Measurements from ENCODE around the gene SERPINI1. TPM values are rescaled to one million over a fixed set of nuclear protein-coding genes. Genes with fewer than 3 reads are reported as not detected.

SERPINI1 gene
- total and polyA plus RNA-seq, 11 donors, result 5.6 to 18.5 (median 10.7) TPM

- ATAC-seq (peak; percentile 54 to 77 (median 76)), DNase-seq (peak in 2 of 5 donors; percentile 42 to 49)
- H3K4me1 ChIP-seq, result peaks cover 3 to 68% (median 49%) of the 10 kb centered on the region in 12 donors
- no peaks in the 10 kb centered on the region for H3K27me3 ChIP-seq
- no peaks in the 10 kb centered on the region for H3K36me3 ChIP-seq
- intact Hi-C loops (cut with DNase I), result loop anchor here in 4 of 10 donors (5.0 to 10.0 kb wide), 3 partner anchors 138 to 470 kb away; partner anchors contain the start of genes SERPINI1 (in 3 of the 4) and PDCD10 (in 2 of the 4)
- TF ChIP-seq, protein P1, sequence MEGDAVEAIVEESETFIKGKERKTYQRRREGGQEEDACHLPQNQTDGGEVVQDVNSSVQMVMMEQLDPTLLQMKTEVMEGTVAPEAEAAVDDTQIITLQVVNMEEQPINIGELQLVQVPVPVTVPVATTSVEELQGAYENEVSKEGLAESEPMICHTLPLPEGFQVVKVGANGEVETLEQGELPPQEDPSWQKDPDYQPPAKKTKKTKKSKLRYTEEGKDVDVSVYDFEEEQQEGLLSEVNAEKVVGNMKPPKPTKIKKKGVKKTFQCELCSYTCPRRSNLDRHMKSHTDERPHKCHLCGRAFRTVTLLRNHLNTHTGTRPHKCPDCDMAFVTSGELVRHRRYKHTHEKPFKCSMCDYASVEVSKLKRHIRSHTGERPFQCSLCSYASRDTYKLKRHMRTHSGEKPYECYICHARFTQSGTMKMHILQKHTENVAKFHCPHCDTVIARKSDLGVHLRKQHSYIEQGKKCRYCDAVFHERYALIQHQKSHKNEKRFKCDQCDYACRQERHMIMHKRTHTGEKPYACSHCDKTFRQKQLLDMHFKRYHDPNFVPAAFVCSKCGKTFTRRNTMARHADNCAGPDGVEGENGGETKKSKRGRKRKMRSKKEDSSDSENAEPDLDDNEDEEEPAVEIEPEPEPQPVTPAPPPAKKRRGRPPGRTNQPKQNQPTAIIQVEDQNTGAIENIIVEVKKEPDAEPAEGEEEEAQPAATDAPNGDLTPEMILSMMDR (IDR thresholded peaks at IDR 0.05), result no peak
- TF ChIP-seq POLR2A (IDR thresholded peaks at IDR 0.05), result no peak
- H3K27ac ChIP-seq, result peak overlapping the region in 11 of 12 donors; percentile 41 to 87 (median 72)
- no peaks in the 10 kb centered on the region for H3K9me3 ChIP-seq
- no peak overlapping the region for H3K4me3 ChIP-seq
These were observed 139.3 kb downstream of the SERPINI1 start for GRCh38 chr3:167874671-167875372.

Other genes with a start within 250 kb of the SERPINI1 start
- 1 to 10 TPM in 8 of 9 donors, under 1 TPM in 1; 0.86 to 8.7 (median 1.9) TPM for gene WDR49, start 81.8 kb upstream of the SERPINI1 start, total RNA-seq
- gene WDR49, start 81.8 kb upstream of the SERPINI1 start, polyA plus RNA-seq, result under 1 TPM; 0.03 to 0.23 TPM
- gene PDCD10, start 829 bp upstream of the SERPINI1 start, total RNA-seq, result 10 to 100 TPM; 32.1 to 53.9 (median 41.1) TPM
- gene PDCD10, start 829 bp upstream of the SERPINI1 start, polyA plus RNA-seq, result 10 to 100 TPM; 12.6 to 72.4 TPM